Activated CD4-positive, alpha-beta T cell treated with anti-CD3 and anti-CD28 coated beads for 4 hours (primary cell): ENCODE measurements around the gene PPM1F.

Experiments
- DNase-seq, 2 donors: peaks; one replicate each; pipeline ENCODE4 v3.0.0-alpha.2; 2020

Gene PPM1F

GRCh38 chr22:21960200-21961126 is 7.8 kb upstream of the PPM1F start:
- DNase-seq: no peak

- no peak for DNase-seq
Observed at GRCh38 chr22:21959274-21960074, 6.8 kb upstream of the PPM1F start.

DNA sequence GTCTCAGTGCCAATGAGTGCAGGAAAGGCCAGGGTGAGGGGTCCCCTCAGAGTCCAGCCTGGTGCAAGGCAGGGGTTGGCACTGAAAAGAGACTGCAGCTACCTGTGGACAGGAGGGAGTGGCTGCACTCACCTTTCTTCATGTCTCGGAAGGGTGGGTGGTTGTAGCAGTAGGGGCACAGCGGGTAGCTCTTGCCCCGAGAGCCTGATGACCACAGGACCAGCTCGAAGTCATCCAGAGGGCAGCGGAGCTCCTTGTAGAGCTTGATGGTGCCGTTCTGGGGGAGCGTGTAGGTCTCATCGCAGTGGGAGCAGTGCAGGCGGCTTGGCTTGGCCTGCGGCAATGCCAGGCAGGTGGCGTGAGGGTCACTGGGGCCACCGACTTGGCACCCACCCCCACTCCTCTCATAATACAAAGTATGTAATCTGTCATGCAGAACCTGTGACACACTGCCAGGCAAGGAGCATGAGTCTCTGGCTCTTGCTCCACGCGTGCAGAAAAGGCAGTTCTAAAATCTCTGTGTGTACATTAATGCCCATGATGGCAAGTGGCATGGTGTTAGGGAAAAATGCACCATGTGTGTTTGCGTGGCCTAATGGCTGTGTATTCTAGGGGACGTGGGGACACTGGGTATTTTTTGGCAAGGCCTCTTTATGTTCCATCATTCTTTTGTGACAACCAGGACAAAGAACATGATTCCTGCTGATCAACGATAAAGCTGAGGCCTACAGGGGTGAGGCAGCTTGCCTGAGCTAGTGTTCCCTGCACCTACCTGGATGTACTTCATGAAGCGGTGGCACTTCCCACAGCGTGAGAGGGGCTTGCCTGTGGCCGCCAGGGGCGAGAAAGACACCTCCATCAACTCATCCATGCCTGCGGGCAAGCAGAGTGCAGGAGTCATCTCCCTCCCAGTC is 6.0 kb upstream of the PPM1F start:
- DNase-seq: no peak

DNA sequence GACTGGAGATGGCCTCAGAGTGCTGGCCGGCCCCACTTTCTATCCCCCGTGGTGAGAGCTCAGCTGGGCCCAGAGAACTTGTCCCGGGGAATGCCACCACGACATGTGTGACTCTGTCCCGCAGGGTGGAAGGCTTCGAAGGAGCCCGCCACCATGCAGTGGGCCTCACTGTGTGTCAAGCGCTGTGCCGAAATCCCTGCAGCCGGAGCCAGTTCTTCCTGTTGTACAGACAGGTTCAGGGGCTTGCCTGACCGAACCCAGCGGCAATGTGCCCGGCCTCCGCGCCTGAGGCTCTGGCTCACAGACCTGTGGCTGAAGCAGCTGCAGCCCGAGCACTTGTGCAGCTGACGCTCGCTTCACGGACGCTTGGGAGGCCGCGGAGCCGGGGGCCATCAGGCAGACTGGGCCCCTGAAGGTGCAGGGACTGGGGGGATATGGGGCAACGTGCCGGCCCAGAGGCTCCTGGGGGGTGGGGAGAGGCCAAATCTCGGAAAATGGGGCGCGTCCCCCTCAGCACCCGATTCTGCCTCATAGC is 650 bp downstream of the PPM1F start:
- DNase-seq: peak; percentile 7 to 12

DNA sequence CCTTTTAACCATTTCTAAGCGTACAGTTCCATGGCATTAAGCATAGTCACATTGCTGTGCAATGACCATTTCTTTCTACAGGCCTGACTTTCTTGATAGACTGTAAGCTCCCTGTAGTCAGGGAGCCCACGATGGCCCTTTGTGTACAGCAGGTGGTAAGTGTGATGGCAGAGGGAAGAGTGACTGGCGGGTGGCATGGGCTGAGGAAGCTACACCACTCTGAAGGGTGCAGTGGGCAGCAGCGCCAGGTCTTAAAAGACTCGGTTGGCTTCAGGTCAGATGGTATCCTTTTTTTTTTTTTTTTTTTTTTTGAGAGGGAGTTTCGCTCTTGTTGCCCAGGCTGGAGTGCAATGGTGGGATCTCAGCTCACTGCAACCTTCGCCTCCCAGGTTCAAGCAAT is 1.6 kb downstream of the PPM1F start:
- DNase-seq: no peak

GRCh38 chr22:21949948-21950347 is 2.7 kb downstream of the PPM1F start:
- DNase-seq: no peak

DNA sequence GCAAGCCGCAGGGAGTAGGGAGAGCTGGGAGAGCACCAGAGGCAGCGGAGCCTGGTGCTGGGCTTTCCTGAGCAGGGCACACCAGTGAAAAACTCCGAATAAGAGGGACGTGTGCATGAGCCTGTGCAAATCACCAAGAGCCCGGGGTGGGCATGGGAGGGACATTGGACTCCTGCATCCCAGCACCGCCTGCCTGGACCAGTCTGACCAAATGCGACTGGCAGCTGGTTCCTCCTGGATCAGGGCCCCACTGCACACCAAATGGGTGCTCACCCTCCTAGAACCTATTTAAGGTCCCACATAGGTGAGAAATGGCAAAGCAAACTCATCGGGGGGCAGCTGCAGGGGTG is 3.1 kb downstream of the PPM1F start:
- DNase-seq: no peak

DNA sequence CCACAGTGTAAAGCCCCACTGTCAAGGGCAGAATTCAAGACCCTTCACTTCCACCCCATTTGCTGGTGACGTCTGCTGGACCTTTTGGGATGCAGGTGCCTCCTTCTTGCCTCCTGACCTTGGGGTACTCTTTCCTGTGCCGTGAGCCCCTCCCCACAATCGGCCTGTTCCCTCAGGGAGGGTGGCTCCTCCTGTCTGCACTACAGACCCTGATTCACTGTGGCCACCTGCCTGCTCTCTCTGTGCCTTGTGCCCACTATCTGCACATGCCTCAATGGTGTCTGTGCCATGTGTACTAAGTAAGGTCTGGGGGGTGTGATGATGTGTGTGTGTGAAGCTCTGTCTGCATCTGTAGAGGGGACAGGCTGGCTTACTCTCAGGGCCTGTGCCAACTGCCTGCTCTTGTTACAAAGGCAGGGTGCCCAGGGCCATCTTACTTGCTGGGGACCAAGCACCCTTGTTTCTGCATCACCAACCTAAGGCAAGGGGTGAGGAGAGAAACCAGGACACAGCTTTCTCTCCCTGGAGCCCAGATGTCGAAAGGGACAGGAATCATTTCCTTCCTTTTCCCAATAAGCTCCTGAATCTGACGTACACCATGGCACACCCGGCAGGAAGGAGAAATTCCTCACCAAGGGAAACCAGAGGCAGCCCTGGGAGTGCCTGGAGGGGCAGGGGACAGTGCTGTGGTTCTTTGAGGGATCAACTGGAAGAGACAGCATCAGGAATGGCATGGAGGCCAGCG is 3.7 kb downstream of the PPM1F start:
- DNase-seq: no peak

DNA sequence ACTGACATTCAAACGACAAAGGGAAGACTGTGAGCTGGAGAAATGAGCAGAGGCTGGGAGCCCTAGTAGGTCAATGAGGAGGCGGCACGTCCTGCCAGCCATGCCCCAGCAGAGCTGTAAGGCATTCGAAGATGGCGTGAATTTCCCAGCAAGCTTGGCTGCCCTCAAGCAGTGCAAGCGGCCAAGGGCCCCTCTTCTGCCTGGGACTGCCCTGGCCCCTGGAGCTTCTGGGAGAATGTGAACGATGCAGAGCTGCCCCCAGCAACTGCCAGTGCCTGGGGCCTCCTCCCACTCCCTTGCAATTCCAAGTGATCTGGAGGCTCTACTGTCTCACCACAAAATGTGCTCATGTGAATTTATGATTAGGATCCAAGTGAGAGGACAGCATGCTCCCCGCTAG is 4.3 kb downstream of the PPM1F start:
- DNase-seq: no peak

GRCh38 chr22:21947040-21948014 is 5.3 kb downstream of the PPM1F start:
- DNase-seq: no peak

DNA sequence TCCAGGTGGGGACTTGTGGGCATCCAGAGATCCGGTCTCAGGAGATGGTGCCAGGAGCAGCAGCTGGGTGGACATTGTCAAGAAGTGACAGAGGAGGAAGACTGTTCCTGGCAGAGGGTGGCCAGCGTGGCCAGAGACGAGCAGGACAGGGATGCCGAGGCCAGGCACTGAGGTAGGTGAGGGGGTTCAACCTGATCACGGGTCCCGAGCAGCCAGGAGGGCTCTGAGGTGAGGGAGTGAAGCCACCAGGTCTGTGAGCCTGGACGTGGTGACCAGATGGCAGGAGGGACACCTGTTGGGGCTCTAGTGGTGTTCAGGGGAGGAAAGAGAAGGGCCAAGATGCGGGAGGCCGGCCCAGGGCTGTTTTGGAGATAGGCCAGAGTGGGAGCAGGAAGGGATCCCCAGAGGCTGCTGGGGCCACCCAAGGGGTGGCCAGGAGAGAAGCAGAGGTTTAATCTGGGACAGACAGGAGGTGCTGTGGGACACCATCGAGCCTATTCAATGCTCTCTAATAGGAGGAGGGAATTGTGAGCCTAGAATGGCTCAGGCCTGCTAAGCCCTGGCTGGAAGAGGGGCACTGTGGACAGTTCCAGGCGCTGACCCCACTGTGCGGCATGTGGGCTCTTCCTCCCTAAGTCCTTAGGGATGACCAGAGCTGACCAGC is 6.3 kb downstream of the PPM1F start:
- DNase-seq: no peak

GRCh38 chr22:21945453-21946261 is 7.0 kb downstream of the PPM1F start:
- no peak for DNase-seq

- no peak for DNase-seq
Observed at GRCh38 chr22:21944871-21945270, 7.8 kb downstream of the PPM1F start.

GRCh38 chr22:21943571-21944448 is 8.8 kb downstream of the PPM1F start:
- DNase-seq: no peak

- peak in 1 of 2 donors; percentile 6 for DNase-seq
Observed at GRCh38 chr22:21942407-21943343, 10.0 kb downstream of the PPM1F start.

DNA sequence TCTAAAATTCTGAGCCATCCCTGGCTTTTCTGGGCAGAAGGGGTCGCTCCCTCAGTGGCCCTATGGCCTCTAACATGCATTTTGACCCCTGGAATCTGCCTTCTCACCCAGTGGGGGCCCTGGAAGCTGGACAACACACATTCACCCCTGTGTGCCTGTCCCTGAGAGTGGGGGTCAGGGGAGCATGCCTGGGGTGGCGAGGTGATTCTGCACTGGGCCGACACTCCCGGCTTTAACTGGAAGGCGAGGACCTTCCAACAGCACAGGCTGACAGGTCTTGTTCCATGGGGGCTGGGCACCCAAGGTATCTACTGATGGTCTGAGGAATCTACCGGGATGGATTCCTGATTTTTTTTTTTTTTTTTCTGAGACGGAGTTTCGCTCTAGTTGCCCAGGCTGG is 10.7 kb downstream of the PPM1F start:
- no peak for DNase-seq

DNA sequence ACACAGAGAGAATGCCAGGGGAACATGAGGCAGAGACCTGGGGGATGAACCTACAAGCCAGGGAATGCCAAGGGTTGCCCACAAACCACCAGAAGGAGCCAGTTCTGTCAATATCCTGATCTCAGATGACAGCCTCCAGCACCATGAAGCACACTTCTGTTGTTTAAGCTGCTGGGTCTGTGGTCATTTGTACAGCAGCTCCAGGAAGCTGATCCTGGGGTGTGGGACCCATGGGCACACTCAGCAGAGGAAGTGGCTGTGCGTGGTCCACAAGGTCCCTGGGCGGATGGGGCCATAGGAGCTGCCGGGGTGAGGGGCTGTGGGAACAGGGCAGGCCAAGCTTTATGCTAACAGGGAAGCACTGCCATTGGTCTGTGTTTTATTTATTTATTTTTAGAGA is 12.1 kb downstream of the PPM1F start:
- DNase-seq: no peak
